Stimulated activated naive CD8-positive, alpha-beta T cell treated with anti-CD3 and anti-CD28 coated beads, Interleukin-15, Interleukin-2, amounts not matched to agents 100 ng/mL and 50 ng/mL, for 24 hours (primary cell): ENCODE results near the gene ATN1.
A peak's percentile ranks its signal among the peaks of the same experiment; 100 is the strongest.

ENCODE experiments used
- H3K27ac Mint-ChIP-seq: one replicate; pipeline ENCODE4 v1.8.0; 2021; ENCODE audit warnings: mild to moderate bottlenecking, mixed read lengths
- H3K27me3 Mint-ChIP-seq: one replicate; pipeline ENCODE4 v1.8.0; 2021; ENCODE audit warnings: mixed read lengths
- H3K36me3 Mint-ChIP-seq: one replicate; pipeline ENCODE4 v1.8.0; 2021; ENCODE audit warnings: low read depth, mixed read lengths
- H3K4me1 Mint-ChIP-seq: one replicate; pipeline ENCODE4 v1.8.0; 2021; ENCODE audit warnings: low read depth, mixed read lengths
- H3K4me3 Mint-ChIP-seq: one replicate; pipeline ENCODE4 v1.8.0; 2021; ENCODE audit warnings: mild to moderate bottlenecking, mixed read lengths
- H3K9me3 Mint-ChIP-seq: one replicate; pipeline ENCODE4 v1.8.0; 2021; ENCODE audit warnings: mixed read lengths

Gene ATN1

GRCh38 chr12:6952863-6953441 is 25.2 kb downstream of the ATN1 start:
- H3K9me3 Mint-ChIP-seq, result no peaks in the 10 kb centered on the region
- peak overlapping the region; percentile 99 for H3K27ac Mint-ChIP-seq
- H3K36me3 Mint-ChIP-seq, result peaks cover 58% of the 10 kb centered on the region
- H3K4me1 Mint-ChIP-seq, result peaks cover 81% of the 10 kb centered on the region
- H3K4me3 Mint-ChIP-seq, result peak overlapping the region; percentile 98
- H3K27me3 Mint-ChIP-seq, result no peaks in the 10 kb centered on the region

GRCh38 chr12:6953442-6954315 is 25.9 kb downstream of the ATN1 start:
- H3K27ac Mint-ChIP-seq, result peak overlapping the region; percentile 99
- peaks cover 81% of the 10 kb centered on the region for H3K4me1 Mint-ChIP-seq
- H3K27me3 Mint-ChIP-seq, result no peaks in the 10 kb centered on the region
- peaks cover 65% of the 10 kb centered on the region for H3K36me3 Mint-ChIP-seq
- H3K4me3 Mint-ChIP-seq, result peak overlapping the region; percentile 98
- H3K9me3 Mint-ChIP-seq, result no peaks in the 10 kb centered on the region

DNA sequence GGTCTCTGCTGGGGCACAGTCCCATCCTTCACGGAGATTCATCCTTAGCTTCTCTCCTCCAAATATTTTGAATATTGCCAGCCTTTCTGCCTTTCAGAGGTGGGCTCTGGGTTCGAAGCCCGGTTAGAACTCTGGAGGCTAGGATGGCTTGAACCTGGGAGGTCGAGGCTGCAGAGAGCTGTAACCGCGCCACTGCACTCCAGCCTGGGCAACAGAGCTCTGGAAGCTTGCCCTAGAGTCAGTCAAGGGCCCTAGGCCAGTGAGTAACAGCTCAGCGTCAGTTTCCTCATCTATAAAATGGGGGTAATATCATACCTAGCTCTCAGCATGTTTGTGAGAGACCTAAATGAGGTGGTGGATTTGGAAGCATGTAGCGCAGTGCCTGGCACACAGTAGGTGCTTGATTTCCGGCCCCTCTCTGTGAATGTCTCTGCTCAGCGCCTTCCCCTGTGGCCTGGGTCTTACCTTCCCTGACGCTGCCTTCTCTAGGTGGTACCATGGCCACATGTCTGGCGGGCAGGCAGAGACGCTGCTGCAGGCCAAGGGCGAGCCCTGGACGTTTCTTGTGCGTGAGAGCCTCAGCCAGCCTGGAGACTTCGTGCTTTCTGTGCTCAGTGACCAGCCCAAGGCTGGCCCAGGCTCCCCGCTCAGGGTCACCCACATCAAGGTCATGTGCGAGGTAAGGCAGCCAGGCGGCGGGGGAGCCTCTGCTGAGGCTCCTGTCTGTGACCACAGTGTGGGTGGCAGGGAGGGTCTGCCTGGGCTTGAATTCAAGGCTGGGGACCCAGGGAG is 26.8 kb downstream of the ATN1 start:
- Mint-ChIP-seq H3K27ac (peak overlapping the region; percentile 99), H3K36me3 (peaks cover 73% of the 10 kb centered on the region), H3K27me3 (no peaks in the 10 kb centered on the region), H3K4me3 (peak overlapping the region; percentile 98), H3K9me3 (no peaks in the 10 kb centered on the region), H3K4me1 (peaks cover 81% of the 10 kb centered on the region)

DNA sequence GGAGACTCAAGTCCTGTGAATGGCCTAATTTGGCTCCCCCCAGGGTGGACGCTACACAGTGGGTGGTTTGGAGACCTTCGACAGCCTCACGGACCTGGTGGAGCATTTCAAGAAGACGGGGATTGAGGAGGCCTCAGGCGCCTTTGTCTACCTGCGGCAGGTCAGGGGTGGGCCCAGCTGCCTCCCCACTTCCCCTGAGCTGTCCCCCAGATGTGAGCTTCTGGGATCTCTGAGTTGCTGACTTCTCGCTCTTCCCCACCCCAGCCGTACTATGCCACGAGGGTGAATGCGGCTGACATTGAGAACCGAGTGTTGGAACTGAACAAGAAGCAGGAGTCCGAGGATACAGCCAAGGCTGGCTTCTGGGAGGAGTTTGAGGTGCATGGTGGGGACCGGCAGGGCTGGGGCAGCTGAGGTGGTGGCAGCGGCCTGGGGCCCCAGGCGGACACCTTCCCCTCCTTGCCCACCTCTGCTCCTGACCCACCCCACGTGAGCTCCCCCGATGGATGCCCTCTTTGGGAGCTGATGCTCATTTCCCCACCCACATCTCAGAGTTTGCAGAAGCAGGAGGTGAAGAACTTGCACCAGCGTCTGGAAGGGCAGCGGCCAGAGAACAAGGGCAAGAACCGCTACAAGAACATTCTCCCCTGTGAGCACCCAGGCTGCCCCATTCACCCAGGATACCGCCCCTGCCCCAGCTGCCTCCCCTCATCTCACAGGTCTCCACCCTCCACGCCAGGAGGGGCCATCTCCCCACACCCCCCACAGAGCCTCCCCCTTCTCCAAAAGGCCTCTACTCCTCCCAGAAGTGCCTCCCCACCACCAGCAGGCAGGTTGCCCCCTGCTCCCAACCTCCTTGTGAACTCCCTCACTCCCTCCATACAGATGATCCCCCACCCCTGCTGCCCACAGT is 27.6 kb downstream of the ATN1 start:
- H3K27ac Mint-ChIP-seq, result peak overlapping the region; percentile 99
- H3K36me3 Mint-ChIP-seq, result peaks cover 78% of the 10 kb centered on the region
- peaks cover 81% of the 10 kb centered on the region for H3K4me1 Mint-ChIP-seq
- peak overlapping the region; percentile 98 for H3K4me3 Mint-ChIP-seq
- H3K9me3 Mint-ChIP-seq, result no peaks in the 10 kb centered on the region
- no peaks in the 10 kb centered on the region for H3K27me3 Mint-ChIP-seq

DNA sequence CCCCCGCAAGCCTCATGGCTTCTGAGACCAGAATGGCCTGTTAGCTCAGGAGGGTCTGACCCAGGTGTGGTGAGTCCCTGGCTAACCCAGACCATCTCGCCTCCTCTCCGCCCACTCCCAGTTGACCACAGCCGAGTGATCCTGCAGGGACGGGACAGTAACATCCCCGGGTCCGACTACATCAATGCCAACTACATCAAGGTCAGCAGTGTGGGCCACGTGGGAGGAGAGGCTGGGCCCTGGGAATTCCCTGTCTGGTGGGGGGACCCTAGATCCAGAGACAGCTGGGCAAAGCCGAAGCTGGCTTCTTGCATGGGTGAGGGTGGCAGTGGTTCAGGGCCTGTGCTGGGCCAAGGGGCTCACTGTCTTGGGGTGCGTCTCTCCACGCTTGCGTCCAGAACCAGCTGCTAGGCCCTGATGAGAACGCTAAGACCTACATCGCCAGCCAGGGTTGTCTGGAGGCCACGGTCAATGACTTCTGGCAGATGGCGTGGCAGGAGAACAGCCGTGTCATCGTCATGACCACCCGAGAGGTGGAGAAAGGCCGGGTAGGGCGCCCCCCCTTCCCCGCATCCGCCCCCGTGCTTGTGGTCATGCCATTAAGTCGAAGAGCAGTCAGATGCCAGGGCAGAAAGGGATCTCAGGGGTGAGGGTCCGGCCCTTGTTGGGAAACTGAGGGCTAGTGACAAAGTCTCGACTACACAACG is 28.4 kb downstream of the ATN1 start:
- Mint-ChIP-seq H3K9me3 (no peaks in the 10 kb centered on the region), H3K27me3 (no peaks in the 10 kb centered on the region), H3K36me3 (peaks cover 86% of the 10 kb centered on the region), H3K27ac (peak overlapping the region; percentile 99), H3K4me1 (peaks cover 81% of the 10 kb centered on the region), H3K4me3 (peak overlapping the region; percentile 98)

GRCh38 chr12:6957151-6957701 is 29.5 kb downstream of the ATN1 start:
- Mint-ChIP-seq H3K36me3 (peaks cover 93% of the 10 kb centered on the region), H3K27ac (peak overlapping the region; percentile 99), H3K9me3 (no peaks in the 10 kb centered on the region), H3K27me3 (no peaks in the 10 kb centered on the region), H3K4me1 (peaks cover 92% of the 10 kb centered on the region), H3K4me3 (peak overlapping the region; percentile 98)

DNA sequence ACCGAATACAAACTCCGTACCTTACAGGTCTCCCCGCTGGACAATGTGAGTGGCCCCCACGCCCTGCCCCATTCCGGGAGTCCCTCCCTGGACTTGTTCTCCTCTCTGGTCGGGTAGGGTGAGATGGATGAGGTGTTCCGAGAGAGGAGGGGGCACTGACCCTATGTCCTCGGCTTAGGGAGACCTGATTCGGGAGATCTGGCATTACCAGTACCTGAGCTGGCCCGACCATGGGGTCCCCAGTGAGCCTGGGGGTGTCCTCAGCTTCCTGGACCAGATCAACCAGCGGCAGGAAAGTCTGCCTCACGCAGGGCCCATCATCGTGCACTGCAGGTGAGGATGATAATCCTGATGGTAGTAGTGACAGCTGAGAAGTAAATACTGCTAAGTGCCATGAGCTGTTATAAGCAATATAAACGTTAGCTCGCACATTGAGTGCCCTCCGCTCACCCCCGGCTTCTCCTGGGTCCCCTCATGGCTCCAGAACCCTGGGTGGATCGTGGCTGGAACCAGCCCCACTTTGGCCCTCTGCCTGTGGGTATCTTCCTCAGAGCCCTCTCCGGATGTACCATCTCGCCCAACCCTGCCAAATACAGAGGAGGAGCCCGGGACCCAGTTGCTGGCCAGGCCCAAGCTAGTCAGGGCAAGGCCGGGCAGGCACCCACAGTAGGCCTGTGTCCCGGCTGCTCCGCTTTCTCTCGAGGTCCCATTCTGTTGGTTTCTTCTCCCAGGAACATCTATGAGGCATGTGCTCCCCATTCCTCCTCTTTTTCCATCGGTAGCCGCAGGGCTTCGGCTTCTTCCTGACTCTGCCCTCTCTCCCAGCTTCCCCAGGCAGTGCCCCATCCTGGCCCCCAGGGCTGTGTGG is 30.2 kb downstream of the ATN1 start:
- Mint-ChIP-seq H3K36me3 (peaks cover 86% of the 10 kb centered on the region), H3K4me1 (peaks cover 98% of the 10 kb centered on the region), H3K4me3 (peak overlapping the region; percentile 98), H3K9me3 (no peaks in the 10 kb centered on the region), H3K27me3 (no peaks in the 10 kb centered on the region), H3K27ac (peak overlapping the region; percentile 99)

DNA sequence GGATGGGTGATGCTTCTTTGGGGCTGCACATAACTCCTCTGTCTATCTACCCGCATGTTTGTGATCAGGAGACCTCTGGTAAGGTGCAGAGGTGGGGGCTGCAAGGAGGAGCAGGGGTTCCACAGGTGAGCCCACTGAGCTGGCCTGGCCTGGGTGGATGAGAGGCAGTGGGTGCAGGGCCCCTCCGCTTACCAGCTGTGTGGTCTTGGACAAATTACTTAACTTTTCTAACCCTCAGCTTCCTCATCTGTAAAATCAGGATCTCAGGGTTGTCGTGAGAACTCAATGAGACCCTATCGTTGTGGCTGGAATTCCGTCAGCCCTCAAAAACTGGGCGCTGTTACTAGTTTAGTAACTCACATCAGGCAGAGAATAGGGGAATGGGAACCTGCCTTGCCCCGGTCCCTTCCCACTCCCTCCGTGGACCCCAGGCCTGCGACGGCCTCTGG is 30.9 kb downstream of the ATN1 start:
- Mint-ChIP-seq H3K4me1 (peaks cover 93% of the 10 kb centered on the region), H3K36me3 (peaks cover 80% of the 10 kb centered on the region), H3K9me3 (no peaks in the 10 kb centered on the region), H3K27ac (peak overlapping the region; percentile 99), H3K4me3 (peak overlapping the region; percentile 98), H3K27me3 (no peaks in the 10 kb centered on the region)

DNA sequence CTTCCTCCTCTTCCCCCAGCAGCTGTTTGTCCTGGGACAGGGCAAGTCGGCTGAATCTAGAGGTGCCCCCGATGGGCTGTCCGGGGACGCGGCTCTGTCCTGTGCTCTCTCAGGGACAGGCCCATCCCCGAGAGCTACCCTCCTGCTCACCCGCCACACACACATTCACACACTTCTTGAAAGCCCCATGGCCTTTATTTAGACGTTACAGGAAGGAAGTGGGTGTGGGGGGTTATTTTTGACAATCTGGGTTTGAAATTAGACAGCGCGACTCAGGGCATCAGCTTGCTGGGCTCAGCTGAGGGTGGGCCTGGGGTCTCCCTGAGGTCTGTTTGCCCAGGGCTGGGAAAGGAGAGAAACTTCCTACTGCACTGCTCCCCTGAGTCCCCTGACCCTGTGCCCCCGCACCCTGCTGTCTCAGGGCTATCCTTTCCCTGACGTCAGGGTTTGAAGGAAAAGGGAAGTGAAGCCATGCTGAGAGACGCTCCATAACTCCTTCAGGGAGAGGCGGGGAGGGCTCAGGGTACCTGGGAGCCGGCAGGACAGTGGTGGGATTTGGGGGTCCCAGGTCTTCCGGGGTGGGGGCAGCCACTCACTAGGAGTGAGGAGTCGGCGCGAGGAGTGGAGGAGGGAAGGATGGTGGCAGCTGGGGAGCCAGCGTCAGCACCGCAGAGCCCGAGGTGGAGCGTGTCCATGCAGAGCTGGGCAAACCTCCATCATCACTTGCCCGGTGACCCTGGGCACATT is 31.5 kb downstream of the ATN1 start:
- Mint-ChIP-seq H3K9me3 (no peaks in the 10 kb centered on the region), H3K36me3 (peaks cover 76% of the 10 kb centered on the region), H3K4me1 (peaks cover 92% of the 10 kb centered on the region), H3K27ac (peak overlapping the region; percentile 99), H3K27me3 (no peaks in the 10 kb centered on the region), H3K4me3 (peak overlapping the region; percentile 98)

DNA sequence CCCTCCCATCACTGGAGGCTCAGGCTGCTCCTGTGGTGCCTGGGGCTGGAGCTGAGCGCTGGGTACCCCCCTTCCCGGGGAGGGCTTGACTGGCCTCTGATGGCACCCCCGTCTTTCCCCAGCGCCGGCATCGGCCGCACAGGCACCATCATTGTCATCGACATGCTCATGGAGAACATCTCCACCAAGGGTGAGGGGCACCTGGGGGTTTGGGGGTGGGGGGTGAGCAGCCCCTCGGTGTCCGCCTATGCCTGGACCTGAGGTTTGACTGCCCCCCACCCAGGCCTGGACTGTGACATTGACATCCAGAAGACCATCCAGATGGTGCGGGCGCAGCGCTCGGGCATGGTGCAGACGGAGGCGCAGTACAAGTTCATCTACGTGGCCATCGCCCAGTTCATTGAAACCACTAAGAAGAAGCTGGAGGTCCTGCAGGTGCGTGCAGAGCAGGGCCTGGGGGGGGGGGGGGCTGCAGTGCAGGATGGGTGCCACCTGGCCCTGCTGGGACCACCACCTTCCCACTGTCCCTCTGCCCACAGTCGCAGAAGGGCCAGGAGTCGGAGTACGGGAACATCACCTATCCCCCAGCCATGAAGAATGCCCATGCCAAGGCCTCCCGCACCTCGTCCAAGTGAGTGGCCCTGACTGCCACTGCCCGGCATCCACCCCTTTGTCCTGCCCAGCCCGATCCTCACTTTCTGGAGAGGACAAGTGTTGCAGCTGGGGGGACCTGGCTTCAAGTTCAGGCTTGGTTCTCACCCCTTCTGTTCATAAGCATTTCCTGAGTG is 32.2 kb downstream of the ATN1 start:
- peaks cover 92% of the 10 kb centered on the region for H3K4me1 Mint-ChIP-seq
- peak overlapping the region; percentile 98 for H3K4me3 Mint-ChIP-seq
- H3K27ac Mint-ChIP-seq, result peak overlapping the region; percentile 99
- H3K9me3 Mint-ChIP-seq, result no peaks in the 10 kb centered on the region
- H3K27me3 Mint-ChIP-seq, result no peaks in the 10 kb centered on the region
- peaks cover 72% of the 10 kb centered on the region for H3K36me3 Mint-ChIP-seq

DNA sequence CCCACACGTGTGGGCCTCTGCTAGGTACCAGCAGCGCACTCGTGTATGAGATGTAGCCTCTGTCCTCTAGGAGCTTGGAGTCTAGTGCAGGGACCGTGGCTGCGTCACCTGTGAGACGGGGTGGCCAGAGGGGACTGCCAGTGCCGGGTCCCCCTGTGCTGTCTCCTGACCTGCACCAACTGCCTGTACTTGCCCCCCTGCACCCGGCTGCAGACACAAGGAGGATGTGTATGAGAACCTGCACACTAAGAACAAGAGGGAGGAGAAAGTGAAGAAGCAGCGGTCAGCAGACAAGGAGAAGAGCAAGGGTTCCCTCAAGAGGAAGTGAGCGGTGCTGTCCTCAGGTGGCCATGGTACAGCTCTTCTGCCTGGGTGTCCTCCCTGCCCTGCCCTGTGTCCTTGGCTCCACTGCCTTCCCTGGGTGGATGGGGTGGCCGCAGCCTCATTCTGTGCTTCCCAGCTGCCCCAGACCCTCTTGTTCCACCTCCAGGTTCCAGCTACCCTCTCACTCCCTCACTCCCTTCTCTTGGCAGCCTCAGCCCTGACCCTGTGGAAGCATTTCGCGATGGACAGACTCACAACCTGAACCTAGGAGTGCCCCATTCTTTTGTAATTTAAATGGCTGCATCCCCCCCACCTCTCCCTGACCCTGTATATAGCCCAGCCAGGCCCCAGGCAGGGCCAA is 33.0 kb downstream of the ATN1 start:
- H3K27ac Mint-ChIP-seq, result peak overlapping the region; percentile 95
- peak overlapping the region; percentile 98 for H3K4me3 Mint-ChIP-seq
- no peaks in the 10 kb centered on the region for H3K9me3 Mint-ChIP-seq
- H3K4me1 Mint-ChIP-seq, result peaks cover 92% of the 10 kb centered on the region
- H3K36me3 Mint-ChIP-seq, result peaks cover 72% of the 10 kb centered on the region
- H3K27me3 Mint-ChIP-seq, result no peaks in the 10 kb centered on the region
